ENCODE data around the gene COL6A1.

GRCh38 chr21:46041183-46041582 lies 59.6 kb downstream of the COL6A1 start:
- TF ChIP-seq REST (IDR thresholded peaks at IDR 0.05; ENCODE audit: insufficient read depth in 1 of 2, low read depth in 2 of 2, low read length in 2 of 2) (no peak), POLR2AphosphoS5 (IDR thresholded peaks at IDR 0.05; ENCODE audit: low read depth, low read length) (no peak), TAF1 (IDR thresholded peaks at IDR 0.05; ENCODE audit: borderline replicate concordance, insufficient read depth, low read length) (no peak)

All from PFSK-1 (cell line).